Stimulated activated CD4-positive, alpha-beta T cell treated with anti-CD3 and anti-CD28 coated beads, Interleukin-2, amount 100 ng/mL, for 48 hours (primary cell): ENCODE results near the gene MAML3.

Experiments
- DNase-seq, 2 donors: peaks; one replicate each; pipeline ENCODE4 v3.0.0-alpha.2; 2020

The MAML3 gene

GRCh38 chr4:140096921-140097320 lies 57.1 kb downstream of the MAML3 start:
- DNase-seq, result no peak

- no peak for DNase-seq
Observed at GRCh38 chr4:140096483-140096861, 57.5 kb downstream of the MAML3 start.

- DNase-seq, result peak; percentile 41 to 59
Observed at GRCh38 chr4:140095694-140096482, 58.1 kb downstream of the MAML3 start.

- peak; percentile 23 to 46 for DNase-seq
Observed at GRCh38 chr4:140094438-140095420, 59.3 kb downstream of the MAML3 start.

- DNase-seq, result no peak
Observed at GRCh38 chr4:140092094-140092851, 61.7 kb downstream of the MAML3 start.

GRCh38 chr4:140091305-140091704 lies 62.7 kb downstream of the MAML3 start:
- no peak for DNase-seq

- no peak for DNase-seq
Observed at GRCh38 chr4:140090215-140090731, 63.7 kb downstream of the MAML3 start.

- no peak for DNase-seq
Observed at GRCh38 chr4:140089216-140089615, 64.8 kb downstream of the MAML3 start.

GRCh38 chr4:140088323-140088967 lies 65.5 kb downstream of the MAML3 start:
- no peak for DNase-seq

- no peak for DNase-seq
Observed at GRCh38 chr4:140085881-140086280, 68.1 kb downstream of the MAML3 start.

GRCh38 chr4:140085062-140085622 lies 68.8 kb downstream of the MAML3 start:
- DNase-seq, result no peak

GRCh38 chr4:140084385-140084784 lies 69.6 kb downstream of the MAML3 start:
- DNase-seq, result no peak

GRCh38 chr4:140082391-140082755 lies 71.6 kb downstream of the MAML3 start:
- DNase-seq, result no peak

GRCh38 chr4:140081641-140082390 lies 72.2 kb downstream of the MAML3 start:
- no peak for DNase-seq

- DNase-seq, result no peak
Observed at GRCh38 chr4:140080883-140081282, 73.1 kb downstream of the MAML3 start.

GRCh38 chr4:140078366-140078765 lies 75.6 kb downstream of the MAML3 start:
- no peak for DNase-seq

- DNase-seq, result no peak
Observed at GRCh38 chr4:140076307-140076706, 77.7 kb downstream of the MAML3 start.

- peak; percentile 36 to 48 for DNase-seq
Observed at GRCh38 chr4:140071806-140072205, 82.2 kb downstream of the MAML3 start.

- DNase-seq, result no peak
Observed at GRCh38 chr4:140070973-140071372, 83.0 kb downstream of the MAML3 start.

- no peak for DNase-seq
Observed at GRCh38 chr4:140070366-140070765, 83.6 kb downstream of the MAML3 start.

GRCh38 chr4:140069066-140069465 lies 84.9 kb downstream of the MAML3 start:
- DNase-seq, result no peak
